IPS-18a (cell line): Measurements from ENCODE around the gene LTA.
"Not testable (repeated sequence)": the region's sequence is repeated elsewhere in the genome, so short reads cannot be mapped to it uniquely, and the experiment has no call there.

Source experiments
- H3K27ac ChIP-seq: one replicate; pipeline ENCODE4 v1.5.1; 2013; ENCODE audit warnings: low read length
- H3K27me3 ChIP-seq: one replicate; pipeline ENCODE4 v1.6.1; 2013; ENCODE audit warnings: mild to moderate bottlenecking, low read length; ENCODE audit not compliant: control insufficient read depth, insufficient read depth
- H3K36me3 ChIP-seq: one replicate; pipeline ENCODE4 v1.6.1; 2013; ENCODE audit warnings: low read depth, low read length; ENCODE audit not compliant: control insufficient read depth
- H3K4me1 ChIP-seq: one replicate; pipeline ENCODE4 v1.6.1; 2013; ENCODE audit warnings: low read depth, low read length; ENCODE audit not compliant: control insufficient read depth
- H3K4me3 ChIP-seq: one replicate; pipeline ENCODE4 v1.5.1; 2013; ENCODE audit warnings: low read length
- H3K9ac ChIP-seq: one replicate; pipeline ENCODE4 v1.6.1; 2013; ENCODE audit warnings: mild to moderate bottlenecking, low read length, moderate library complexity
- H3K9me3 ChIP-seq: one replicate; pipeline ENCODE4 v1.6.1; 2013; ENCODE audit warnings: low read depth, low read length; ENCODE audit not compliant: control insufficient read depth

LTA gene

DNA sequence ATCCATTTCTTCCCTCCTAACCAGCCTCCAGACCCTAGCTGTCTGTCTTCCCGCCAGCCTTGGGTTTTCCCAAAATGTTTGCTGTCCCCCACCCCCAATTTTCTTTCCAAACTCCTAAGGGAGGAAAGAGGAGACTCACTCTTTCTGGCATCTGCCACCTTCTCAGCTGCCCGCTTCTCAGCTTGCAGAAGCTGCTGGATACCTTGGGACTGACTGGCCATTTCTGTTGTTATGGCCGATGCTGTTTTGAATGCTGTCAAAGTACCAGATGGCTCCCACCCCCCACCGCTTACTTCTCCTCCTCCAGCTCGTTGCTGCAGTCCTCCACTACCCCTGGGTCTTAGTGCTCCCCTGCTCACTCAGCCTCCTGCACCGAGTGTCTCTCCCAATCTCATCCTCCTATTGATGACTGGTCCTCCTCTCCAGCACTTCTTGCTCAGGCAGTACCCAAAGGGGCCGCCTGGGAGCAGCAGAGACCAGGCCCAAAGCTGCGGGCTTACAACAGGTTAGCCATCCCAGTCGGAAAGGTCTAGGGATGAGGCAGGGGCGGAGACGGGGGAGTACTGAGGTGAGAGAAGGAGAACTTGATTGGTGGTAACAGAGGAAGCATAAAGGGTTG is 25.6 kb upstream of the LTA start, which contains the start of gene ATP6V1G2:
TSS of gene ATP6V1G2 (minus strand) at position 270 of the 619 bp plus-strand sequence. CDS start at position 221, 49 bp downstream.
- Histone ChIP-seq H3K4me1 (peaks cover 8% of the 10 kb centered on the region), H3K9me3 (no peaks in the 10 kb centered on the region), H3K27ac (peak within 1 kb of the TSS; percentile 70), H3K36me3 (peaks cover 18% of the 10 kb centered on the region), H3K27me3 (no peaks in the 10 kb centered on the region), H3K9ac (peak within 1 kb of the TSS; percentile 79), H3K4me3 (peak within 1 kb of the TSS; percentile 87)

GRCh38 chr6:31546958-31547726 is 24.9 kb upstream of the LTA start, which contains the start of gene NFKBIL1:
Gene NFKBIL1, plus strand, starts transcription at chr6:31547608. Its CDS starts 87 bp downstream, at chr6:31547695.
- no peaks in the 10 kb centered on the region for H3K27me3 ChIP-seq
- peak within 1 kb of the TSS; percentile 87 for H3K4me3 ChIP-seq
- H3K9me3 ChIP-seq: no peaks in the 10 kb centered on the region
- peaks cover 18% of the 10 kb centered on the region for H3K36me3 ChIP-seq
- H3K9ac ChIP-seq: peak within 1 kb of the TSS; percentile 79
- peaks cover 8% of the 10 kb centered on the region for H3K4me1 ChIP-seq
- peak within 1 kb of the TSS; percentile 70 for H3K27ac ChIP-seq

- H3K27me3 ChIP-seq: no peaks in the 10 kb centered on the region
- peaks cover 8% of the 10 kb centered on the region for H3K4me1 ChIP-seq
- H3K9me3 ChIP-seq: no peaks in the 10 kb centered on the region
- peak overlapping the region; percentile 63 for H3K9ac ChIP-seq
- peak overlapping the region; percentile 37 for H3K27ac ChIP-seq
- H3K4me3 ChIP-seq: peak overlapping the region; percentile 87
- H3K36me3 ChIP-seq: peaks cover 18% of the 10 kb centered on the region
Observed at GRCh38 chr6:31547727-31548543, 24.2 kb upstream of the LTA start.

GRCh38 chr6:31548544-31548873 is 23.6 kb upstream of the LTA start:
- H3K27me3 ChIP-seq: no peaks in the 10 kb centered on the region
- peaks cover 5% of the 10 kb centered on the region for H3K4me1 ChIP-seq
- H3K4me3 ChIP-seq: no peak overlapping the region
- no peak overlapping the region for H3K27ac ChIP-seq
- no peak overlapping the region for H3K9ac ChIP-seq
- peaks cover 18% of the 10 kb centered on the region for H3K36me3 ChIP-seq
- H3K9me3 ChIP-seq: no peaks in the 10 kb centered on the region

DNA sequence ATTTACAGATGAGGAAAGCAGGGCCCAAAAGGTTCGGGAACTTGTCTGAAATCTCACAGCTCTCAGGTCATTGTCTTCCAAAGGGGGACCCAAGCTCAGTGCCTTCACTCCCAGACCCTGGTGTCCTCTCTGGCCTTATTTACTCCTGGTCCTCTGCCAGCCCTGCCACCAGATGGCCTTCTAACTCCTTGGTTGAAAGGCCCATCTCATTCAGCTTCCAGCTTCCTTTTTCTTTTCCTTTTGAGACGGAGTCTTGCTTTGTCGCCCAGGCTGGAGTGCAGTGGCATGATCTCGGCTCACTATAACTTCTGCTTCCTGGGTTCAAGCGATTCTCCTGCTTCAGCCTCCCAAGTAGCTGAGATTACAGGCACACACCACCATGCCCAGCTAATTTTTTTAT is 20.7 kb upstream of the LTA start:
- H3K27ac ChIP-seq, H3K4me1 ChIP-seq, H3K4me3 ChIP-seq, H3K27me3 ChIP-seq, H3K9ac ChIP-seq, H3K9me3 ChIP-seq: not testable (repeated sequence)
- peaks cover 25% of the 10 kb centered on the region for H3K36me3 ChIP-seq

DNA sequence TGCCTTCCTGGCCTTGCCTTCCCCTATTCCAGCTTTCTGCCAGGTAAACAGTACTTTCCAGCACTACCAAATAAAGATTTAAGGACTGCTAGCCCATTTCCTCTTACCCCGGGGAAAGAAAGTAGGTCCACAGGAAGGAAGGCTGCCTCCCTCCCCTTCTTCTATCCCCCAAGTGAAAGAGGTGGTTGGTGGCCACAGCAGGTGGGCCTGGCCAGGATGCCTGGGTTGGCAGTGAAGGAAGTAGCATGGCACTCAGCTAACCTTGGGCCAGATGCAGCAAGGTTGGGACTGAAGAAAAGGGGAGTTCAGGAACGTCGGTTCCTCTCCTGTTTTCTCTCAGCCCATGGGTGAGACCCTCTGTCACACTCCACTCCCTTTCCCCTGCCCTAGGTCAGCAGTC is 15.8 kb upstream of the LTA start:
- H3K27me3 ChIP-seq: no peaks in the 10 kb centered on the region
- no peaks in the 10 kb centered on the region for H3K9me3 ChIP-seq
- H3K4me1 ChIP-seq: no peaks in the 10 kb centered on the region
- H3K27ac ChIP-seq: no peak overlapping the region
- H3K9ac ChIP-seq: no peak overlapping the region
- H3K4me3 ChIP-seq: no peak overlapping the region
- peaks cover 7% of the 10 kb centered on the region for H3K36me3 ChIP-seq

- Histone ChIP-seq H3K4me3 (no peak overlapping the region), H3K4me1 (no peaks in the 10 kb centered on the region), H3K9ac (no peak overlapping the region), H3K9me3 (no peaks in the 10 kb centered on the region), H3K27ac (no peak overlapping the region), H3K36me3 (peaks cover 7% of the 10 kb centered on the region), H3K27me3 (no peaks in the 10 kb centered on the region)
Observed at GRCh38 chr6:31557443-31558317, 14.4 kb upstream of the LTA start.

DNA sequence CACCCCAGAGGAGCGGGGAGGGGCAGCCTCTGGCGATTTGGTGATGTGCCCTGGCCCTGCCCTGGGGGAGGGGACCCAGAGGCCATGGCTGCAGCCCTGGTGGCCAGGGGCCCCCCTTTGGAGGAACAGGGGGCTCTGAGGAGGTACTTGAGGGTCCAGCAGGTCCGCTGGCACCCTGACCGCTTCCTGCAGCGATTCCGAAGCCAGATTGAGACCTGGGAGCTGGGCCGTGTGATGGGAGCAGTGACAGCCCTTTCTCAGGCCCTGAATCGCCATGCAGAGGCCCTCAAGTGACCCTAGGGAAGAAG is 13.8 kb upstream of the LTA start:
- Histone ChIP-seq H3K9ac (no peak overlapping the region), H3K27ac (no peak overlapping the region), H3K4me1 (no peaks in the 10 kb centered on the region), H3K9me3 (no peaks in the 10 kb centered on the region), H3K36me3 (peaks cover 7% of the 10 kb centered on the region), H3K27me3 (no peaks in the 10 kb centered on the region), H3K4me3 (no peak overlapping the region)

GRCh38 chr6:31558631-31559500 is 13.2 kb upstream of the LTA start:
- Histone ChIP-seq H3K36me3 (peaks cover 7% of the 10 kb centered on the region), H3K4me3 (no peak overlapping the region), H3K4me1 (no peaks in the 10 kb centered on the region), H3K27me3 (no peaks in the 10 kb centered on the region), H3K27ac (no peak overlapping the region), H3K9me3 (no peaks in the 10 kb centered on the region), H3K9ac (no peak overlapping the region)

- no peaks in the 10 kb centered on the region for H3K27me3 ChIP-seq
- no peak overlapping the region for H3K27ac ChIP-seq
- H3K36me3 ChIP-seq: peaks cover 6% of the 10 kb centered on the region
- H3K4me1 ChIP-seq: no peaks in the 10 kb centered on the region
- no peaks in the 10 kb centered on the region for H3K9me3 ChIP-seq
- no peak overlapping the region for H3K4me3 ChIP-seq
- H3K9ac ChIP-seq: no peak overlapping the region
Observed at GRCh38 chr6:31559606-31559957, 12.5 kb upstream of the LTA start.
